GM23338 (cell line): ENCODE data around the gene CARD10. TPM values are rescaled to one million over a fixed set of nuclear protein-coding genes. Genes with fewer than 3 reads are reported as not detected.

Source experiments
- ATAC-seq: fragments of 200-7000 bp; cut with Tn5 transposase; 3 replicates; pipeline ENCODE4 v1.9.1; 2020
- DNase-seq: peaks from one replicate; pipeline ENCODE4 v3.0.0-alpha.2; 2015; ENCODE audit warnings: low spot score
- H2AFZ ChIP-seq: fragments of 200-600 bp; sonication (generic); 2 replicates; pipeline ENCODE4 v1.8.0; 2016; ENCODE audit warnings: antibody characterized with exemption, mild to moderate bottlenecking, moderate library complexity
- H3F3A ChIP-seq: fragments of 200-600 bp; sonication (generic); replicated peaks from 2 replicates; pipeline ENCODE4 v1.8.0; 2017; ENCODE audit warnings: antibody characterized with exemption, mixed run types, low read depth
- H3K27ac ChIP-seq: fragments of 200-600 bp; sonication (generic); 2 replicates; pipeline ENCODE4 v1.6.1; 2016; ENCODE audit warnings: low read depth
- H3K27me3 ChIP-seq: fragments of 200-600 bp; sonication (generic); 2 replicates; pipeline ENCODE4 v1.8.0; 2016; ENCODE audit warnings: mild to moderate bottlenecking, mixed run types, moderate library complexity; ENCODE audit not compliant: insufficient read depth
- H3K36me3 ChIP-seq: fragments of 200-600 bp; sonication (generic); 2 replicates; pipeline ENCODE4 v1.8.0; 2016; ENCODE audit warnings: mild to moderate bottlenecking; ENCODE audit not compliant: insufficient read depth
- H3K4me1 ChIP-seq: fragments of 200-600 bp; sonication (generic); 2 replicates; pipeline ENCODE4 v1.8.0; 2016; ENCODE audit warnings: mild to moderate bottlenecking, moderate library complexity; ENCODE audit not compliant: insufficient read depth
- H3K4me2 ChIP-seq: fragments of 200-600 bp; sonication (generic); 2 replicates; pipeline ENCODE4 v1.7.1; 2017; ENCODE audit warnings: mixed run types
- H3K4me3 ChIP-seq: fragments of 200-600 bp; sonication (generic); 2 replicates; pipeline ENCODE4 v1.6.1; 2016; ENCODE audit warnings: mixed run types
- H3K79me2 ChIP-seq: fragments of 200-600 bp; sonication (generic); replicated peaks from 2 replicates; pipeline ENCODE4 v1.8.0; 2017; ENCODE audit warnings: mild to moderate bottlenecking; ENCODE audit not compliant: insufficient read depth
- H3K9me2 ChIP-seq: fragments of 200-600 bp; sonication (generic); 2 replicates; pipeline ENCODE4 v1.8.0; 2017; ENCODE audit not compliant: insufficient read depth
- H4K20me1 ChIP-seq: fragments of 200-600 bp; sonication (generic); replicated peaks from 2 replicates; pipeline ENCODE4 v1.8.0; 2017; ENCODE audit warnings: mild to moderate bottlenecking; ENCODE audit not compliant: insufficient read depth
- H3K27ac Mint-ChIP-seq: 2 replicates; pipeline ENCODE4 v1.8.0; 2020; ENCODE audit warnings: inconsistent platforms, mild to moderate bottlenecking, moderate library complexity, mixed read lengths
- H3K27me3 Mint-ChIP-seq: 3 replicates; pipeline ENCODE4 v1.8.0; 2022; ENCODE audit warnings: low read depth, mild to moderate bottlenecking, moderate library complexity, mixed read lengths, inconsistent platforms; ENCODE audit not compliant: insufficient read depth, poor library complexity
- H3K36me3 Mint-ChIP-seq: 3 replicates; pipeline ENCODE4 v1.8.0; 2021; ENCODE audit warnings: low read depth, mild to moderate bottlenecking, inconsistent platforms, moderate library complexity, mixed read lengths
- H3K4me1 Mint-ChIP-seq: 3 replicates; pipeline ENCODE4 v1.8.0; 2020; ENCODE audit warnings: mild to moderate bottlenecking, inconsistent platforms, mixed read lengths
- H3K4me3 Mint-ChIP-seq: 3 replicates; pipeline ENCODE4 v1.8.0; 2021; ENCODE audit warnings: moderate library complexity, mild to moderate bottlenecking, inconsistent platforms, mixed read lengths
- H3K9me3 Mint-ChIP-seq: 3 replicates; pipeline ENCODE4 v1.8.0; 2020; ENCODE audit warnings: moderate library complexity, mild to moderate bottlenecking, inconsistent platforms, mixed read lengths
- CREB1 ChIP-seq: fragments of 250-450 bp; sonication (Bioruptor Pico); IDR thresholded peaks from 2 replicates; pipeline ENCODE4 v1.5.0; 2020; ENCODE audit warnings: low read depth, mild to moderate bottlenecking, moderate library complexity
- EZH2 ChIP-seq: fragments of 200-600 bp; sonication (generic); IDR thresholded peaks from one replicate; pipeline ENCODE4 v1.8.0; 2017; ENCODE audit warnings: antibody characterized with exemption, mild to moderate bottlenecking, low read depth; ENCODE audit not compliant: unreplicated experiment
- EZH2phosphoT487 ChIP-seq: fragments of 200-600 bp; sonication (generic); IDR thresholded peaks from one replicate; pipeline ENCODE4 v1.8.1; 2018; ENCODE audit warnings: antibody characterized with exemption; ENCODE audit not compliant: unreplicated experiment
- JUNB ChIP-seq: IDR thresholded peaks from one replicate; pipeline ENCODE4 v1.6.1; 2016; ENCODE audit warnings: antibody characterized with exemption; ENCODE audit not compliant: unreplicated experiment
- POLR2AphosphoS5 ChIP-seq: IDR thresholded peaks from 2 replicates; pipeline ENCODE4 v1.6.1; 2016; ENCODE audit warnings: antibody characterized with exemption, low read depth
- ZNF114 ChIP-seq: fragments of 250-450 bp; sonication (Bioruptor Pico); IDR thresholded peaks from 2 replicates; pipeline ENCODE4 v1.5.0; 2020; ENCODE audit warnings: mild to moderate bottlenecking, moderate library complexity
- ZNF462 ChIP-seq: fragments of 250-450 bp; sonication (Bioruptor Pico); IDR thresholded peaks from 2 replicates; pipeline ENCODE4 v1.5.0; 2020; ENCODE audit warnings: mild to moderate bottlenecking, moderate library complexity
- polyA plus RNA-seq: library from polyadenylated mRNA; unstranded; fragments of >200 nt; fragmentation: Nextera tagmentation; extraction: Ambion mirVana; gene quantifications from 2 replicates; pipeline ENCODE4 v1.2.1, GENCODE V29; 2016
- total RNA-seq: library from RNA; depleted of rRNA; stranded (reverse); fragments of >200 nt; shearing (Covaris generic); gene quantifications from 2 replicates; pipeline ENCODE4 v1.2.3, GENCODE V29; 2014

Gene CARD10
- total and polyA plus RNA-seq, 2 experiments from 2014 or later, result 5.4 to 17.2 TPM

- H3K27ac ChIP-seq, result no peak overlapping the region
- no peak for ATAC-seq
- no peak overlapping the region for H3K27ac Mint-ChIP-seq
Measured at GRCh38 chr22:37511395-37512104, 7.7 kb downstream of the CARD10 start.

GRCh38 chr22:37510091-37510490 is 9.1 kb downstream of the CARD10 start:
- no peak for DNase-seq

More at GRCh38 chr22:37511395-37512104, 7.7 kb downstream of the CARD10 start:
- Histone ChIP-seq H3K27me3 (no peaks in the 10 kb centered on the region), H3K4me3 (no peak overlapping the region), H3K4me1 (no peaks in the 10 kb centered on the region), H4K20me1 (no peaks in the 10 kb centered on the region), H3K4me2 (no peak overlapping the region), H3K9me2 (no peaks in the 10 kb centered on the region), H3F3A (no peaks in the 10 kb centered on the region), H2AFZ (no peak overlapping the region), H3K36me3 (no peaks in the 10 kb centered on the region), H3K79me2 (no peaks in the 10 kb centered on the region)
- Mint-ChIP-seq H3K9me3 (peaks cover 4% of the 10 kb centered on the region; the same call in 2 of the 3 replicates), H3K36me3 (peaks cover 5% of the 10 kb centered on the region; the same call in 2 of the 3 replicates), H3K4me3 (no peak overlapping the region), H3K27me3 (peaks cover 2% of the 10 kb centered on the region), H3K4me1 (peaks cover 13% of the 10 kb centered on the region)
- DNase-seq, result no peak
- TF ChIP-seq EZH2phosphoT487 (no peak), EZH2 (no peak)

More at GRCh38 chr22:37510091-37510490, 9.1 kb downstream of the CARD10 start:
- Histone ChIP-seq H3K27me3 (no peaks in the 10 kb centered on the region), H3K27ac (no peak overlapping the region), H3F3A (no peaks in the 10 kb centered on the region), H3K4me2 (no peak overlapping the region), H4K20me1 (no peaks in the 10 kb centered on the region), H2AFZ (no peak overlapping the region), H3K4me1 (no peaks in the 10 kb centered on the region), H3K79me2 (no peaks in the 10 kb centered on the region), H3K9me2 (no peaks in the 10 kb centered on the region), H3K4me3 (no peak overlapping the region), H3K36me3 (no peaks in the 10 kb centered on the region)
- Mint-ChIP-seq H3K36me3 (no peaks in the 10 kb centered on the region), H3K4me1 (peaks cover 16% of the 10 kb centered on the region), H3K4me3 (no peak overlapping the region), H3K27ac (no peak overlapping the region), H3K27me3 (peaks cover 2% of the 10 kb centered on the region), H3K9me3 (no peaks in the 10 kb centered on the region)
- no peak for ATAC-seq
- no peak for TF ChIP-seq POLR2AphosphoS5
- TF ChIP-seq ZNF462 (CRISPR knock-in tag), result no peak
- no peak for TF ChIP-seq EZH2phosphoT487
- TF ChIP-seq EZH2, result no peak
- no peak for TF ChIP-seq ZNF114 (CRISPR knock-in tag)
- TF ChIP-seq CREB1 (CRISPR knock-in tag), result no peak
- TF ChIP-seq JUNB, result no peak
